Measurements from ENCODE around the gene VASP.
A peak's percentile ranks its signal among the peaks of the same experiment; 100 is the strongest.

The VASP gene

GRCh38 chr19:45473367-45473681, 34.0 kb upstream of the VASP start:
- Histone ChIP-seq H3K4me1 (ENCODE audit: control insufficient read depth in 5 of 5, insufficient read depth in 5 of 5, low read length in 5 of 5) (peaks cover 7 to 50% (median 24%) of the 10 kb centered on the region in 5 donors), H3K36me3 (ENCODE audit: control insufficient read depth in 5 of 5, insufficient read depth in 5 of 5, low read length in 5 of 5) (peaks cover 0 to 42% (median 36%) of the 10 kb centered on the region in 5 donors), H3K9ac (ENCODE audit: low read length in 5 of 5) (no peak overlapping the region), H3K27ac (ENCODE audit: low read depth, low read length) (no peak overlapping the region), H3K4me3 (ENCODE audit: low read depth in 1 of 5, low read length in 5 of 5) (no peak overlapping the region), H3K27me3 (ENCODE audit: control insufficient read depth in 5 of 5, insufficient read depth in 4 of 5, low read length in 5 of 5) (peaks cover 0 to 6% (median 2%) of the 10 kb centered on the region in 5 donors), H3K9me3 (ENCODE audit: control insufficient read depth in 5 of 5, low read length in 5 of 5) (no peaks in the 10 kb centered on the region)

DNA sequence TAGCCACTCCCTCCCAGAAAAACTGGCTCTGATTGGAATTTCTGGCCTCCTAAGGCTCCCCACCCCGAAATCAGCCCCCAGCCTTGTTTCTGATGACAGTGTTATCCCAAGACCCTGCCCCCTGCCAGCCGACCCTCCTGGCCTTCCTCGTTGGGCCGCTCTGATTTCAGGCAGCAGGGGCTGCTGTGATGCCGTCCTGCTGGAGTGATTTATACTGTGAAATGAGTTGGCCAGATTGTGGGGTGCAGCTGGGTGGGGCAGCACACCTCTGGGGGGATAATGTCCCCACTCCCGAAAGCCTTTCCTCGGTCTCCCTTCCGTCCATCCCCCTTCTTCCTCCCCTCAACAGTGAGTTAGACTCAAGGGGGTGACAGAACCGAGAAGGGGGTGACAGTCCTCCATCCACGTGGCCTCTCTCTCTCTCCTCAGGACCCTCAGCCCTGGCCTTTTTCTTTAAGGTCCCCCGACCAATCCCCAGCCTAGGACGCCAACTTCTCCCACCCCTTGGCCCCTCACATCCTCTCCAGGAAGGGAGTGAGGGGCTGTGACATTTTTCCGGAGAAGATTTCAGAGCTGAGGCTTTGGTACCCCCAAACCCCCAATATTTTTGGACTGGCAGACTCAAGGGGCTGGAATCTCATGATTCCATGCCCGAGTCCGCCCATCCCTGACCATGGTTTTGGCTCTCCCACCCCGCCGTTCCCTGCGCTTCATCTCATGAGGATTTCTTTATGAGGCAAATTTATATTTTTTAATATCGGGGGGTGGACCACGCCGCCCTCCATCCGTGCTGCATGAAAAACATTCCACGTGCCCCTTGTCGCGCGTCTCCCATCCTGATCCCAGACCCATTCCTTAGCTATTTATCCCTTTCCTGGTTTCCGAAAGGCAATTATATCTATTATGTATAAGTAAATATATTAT, 33.3 kb upstream of the VASP start:
- peaks cover 7 to 51% (median 25%) of the 10 kb centered on the region in 5 donors for H3K4me1 ChIP-seq (ENCODE audit: control insufficient read depth in 5 of 5, insufficient read depth in 5 of 5, low read length in 5 of 5)
- H3K9ac ChIP-seq (ENCODE audit: low read length in 5 of 5), result no peak overlapping the region
- H3K9me3 ChIP-seq (ENCODE audit: control insufficient read depth in 5 of 5, low read length in 5 of 5), result no peaks in the 10 kb centered on the region
- no peak overlapping the region for H3K27ac ChIP-seq (ENCODE audit: low read depth, low read length)
- H3K27me3 ChIP-seq (ENCODE audit: control insufficient read depth in 5 of 5, insufficient read depth in 4 of 5, low read length in 5 of 5), result peaks cover 0 to 6% (median 2%) of the 10 kb centered on the region in 5 donors
- peak overlapping the region in 1 of 5 donors; percentile 13 for H3K4me3 ChIP-seq (ENCODE audit: low read depth in 1 of 5, low read length in 5 of 5)
- H3K36me3 ChIP-seq (ENCODE audit: control insufficient read depth in 5 of 5, insufficient read depth in 5 of 5, low read length in 5 of 5), result peaks cover 0 to 42% (median 36%) of the 10 kb centered on the region in 5 donors

- H3K4me1 ChIP-seq (ENCODE audit: control insufficient read depth in 5 of 5, insufficient read depth in 5 of 5, low read length in 5 of 5), result peaks cover 6 to 42% (median 24%) of the 10 kb centered on the region in 5 donors
Measured at GRCh38 chr19:45474606-45475521, 32.4 kb upstream of the VASP start.

GRCh38 chr19:45475537-45476291, 31.6 kb upstream of the VASP start:
- Histone ChIP-seq H3K36me3 (ENCODE audit: control insufficient read depth in 5 of 5, insufficient read depth in 5 of 5, low read length in 5 of 5) (peaks cover 0 to 27% (median 23%) of the 10 kb centered on the region in 5 donors), H3K9me3 (ENCODE audit: control insufficient read depth in 5 of 5, low read length in 5 of 5) (no peaks in the 10 kb centered on the region), H3K4me1 (ENCODE audit: control insufficient read depth in 5 of 5, insufficient read depth in 5 of 5, low read length in 5 of 5) (peaks cover 3 to 33% (median 16%) of the 10 kb centered on the region in 5 donors), H3K4me3 (ENCODE audit: low read depth in 1 of 5, low read length in 5 of 5) (no peak overlapping the region), H3K27ac (ENCODE audit: low read depth, low read length) (no peak overlapping the region), H3K9ac (ENCODE audit: low read length in 5 of 5) (no peak overlapping the region), H3K27me3 (ENCODE audit: control insufficient read depth in 5 of 5, insufficient read depth in 4 of 5, low read length in 5 of 5) (peaks cover 0 to 5% (median 2%) of the 10 kb centered on the region in 5 donors)

More at GRCh38 chr19:45474606-45475521, 32.4 kb upstream of the VASP start:
- Histone ChIP-seq H3K27me3 (ENCODE audit: control insufficient read depth in 5 of 5, insufficient read depth in 4 of 5, low read length in 5 of 5) (peaks cover 0 to 6% (median 2%) of the 10 kb centered on the region in 5 donors), H3K9me3 (ENCODE audit: control insufficient read depth in 5 of 5, low read length in 5 of 5) (no peaks in the 10 kb centered on the region), H3K4me3 (ENCODE audit: low read depth in 1 of 5, low read length in 5 of 5) (no peak overlapping the region), H3K27ac (ENCODE audit: low read depth, low read length) (no peak overlapping the region), H3K36me3 (ENCODE audit: control insufficient read depth in 5 of 5, insufficient read depth in 5 of 5, low read length in 5 of 5) (peaks cover 0 to 35% (median 32%) of the 10 kb centered on the region in 5 donors), H3K9ac (ENCODE audit: low read length in 5 of 5) (no peak overlapping the region)

- H3K9me3 ChIP-seq (ENCODE audit: control insufficient read depth in 5 of 5, low read length in 5 of 5), result no peaks in the 10 kb centered on the region
- H3K27me3 ChIP-seq (ENCODE audit: control insufficient read depth in 5 of 5, insufficient read depth in 4 of 5, low read length in 5 of 5), result peaks cover 0 to 4% (median 2%) of the 10 kb centered on the region in 5 donors
- H3K36me3 ChIP-seq (ENCODE audit: control insufficient read depth in 5 of 5, insufficient read depth in 5 of 5, low read length in 5 of 5), result peaks cover 0 to 21% (median 17%) of the 10 kb centered on the region in 5 donors
- H3K4me3 ChIP-seq (ENCODE audit: low read depth in 1 of 5, low read length in 5 of 5), result no peak overlapping the region
- peaks cover 1 to 27% (median 12%) of the 10 kb centered on the region in 5 donors for H3K4me1 ChIP-seq (ENCODE audit: control insufficient read depth in 5 of 5, insufficient read depth in 5 of 5, low read length in 5 of 5)
- H3K27ac ChIP-seq (ENCODE audit: low read depth, low read length), result no peak overlapping the region
- H3K9ac ChIP-seq (ENCODE audit: low read length in 5 of 5), result no peak overlapping the region
Measured at GRCh38 chr19:45476304-45476703, 31.0 kb upstream of the VASP start.

DNA sequence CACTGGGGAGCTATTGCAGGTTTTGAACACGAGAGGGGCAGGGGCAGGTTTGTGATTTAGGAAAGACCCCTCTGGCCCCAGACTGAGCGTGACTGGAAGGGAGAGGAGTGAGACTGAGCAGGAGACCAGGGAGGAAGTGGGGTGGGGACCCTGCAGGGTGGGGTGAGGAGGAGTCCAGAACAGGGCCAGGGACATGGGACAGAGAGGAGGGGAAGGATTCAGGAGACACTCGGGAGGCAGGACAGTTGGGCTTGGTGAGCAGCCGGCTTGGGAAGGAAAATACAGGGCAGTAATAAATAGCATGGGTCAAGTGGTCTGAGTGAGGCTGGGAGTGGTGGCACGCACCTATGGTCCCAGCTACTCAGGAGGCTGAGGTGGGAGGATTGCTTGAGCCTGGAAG, 30.1 kb upstream of the VASP start:
- Histone ChIP-seq H3K9ac (ENCODE audit: low read length in 5 of 5) (no peak overlapping the region), H3K27me3 (ENCODE audit: control insufficient read depth in 5 of 5, insufficient read depth in 4 of 5, low read length in 5 of 5) (peaks cover 0 to 4% (median 0%) of the 10 kb centered on the region in 5 donors), H3K9me3 (ENCODE audit: control insufficient read depth in 5 of 5, low read length in 5 of 5) (no peaks in the 10 kb centered on the region), H3K4me3 (ENCODE audit: low read depth in 1 of 5, low read length in 5 of 5) (no peak overlapping the region), H3K27ac (ENCODE audit: low read depth, low read length) (no peak overlapping the region), H3K36me3 (ENCODE audit: control insufficient read depth in 5 of 5, insufficient read depth in 5 of 5, low read length in 5 of 5) (peaks cover 0 to 12% (median 8%) of the 10 kb centered on the region in 5 donors), H3K4me1 (ENCODE audit: control insufficient read depth in 5 of 5, insufficient read depth in 5 of 5, low read length in 5 of 5) (peaks cover 1 to 20% (median 11%) of the 10 kb centered on the region in 5 donors)

DNA sequence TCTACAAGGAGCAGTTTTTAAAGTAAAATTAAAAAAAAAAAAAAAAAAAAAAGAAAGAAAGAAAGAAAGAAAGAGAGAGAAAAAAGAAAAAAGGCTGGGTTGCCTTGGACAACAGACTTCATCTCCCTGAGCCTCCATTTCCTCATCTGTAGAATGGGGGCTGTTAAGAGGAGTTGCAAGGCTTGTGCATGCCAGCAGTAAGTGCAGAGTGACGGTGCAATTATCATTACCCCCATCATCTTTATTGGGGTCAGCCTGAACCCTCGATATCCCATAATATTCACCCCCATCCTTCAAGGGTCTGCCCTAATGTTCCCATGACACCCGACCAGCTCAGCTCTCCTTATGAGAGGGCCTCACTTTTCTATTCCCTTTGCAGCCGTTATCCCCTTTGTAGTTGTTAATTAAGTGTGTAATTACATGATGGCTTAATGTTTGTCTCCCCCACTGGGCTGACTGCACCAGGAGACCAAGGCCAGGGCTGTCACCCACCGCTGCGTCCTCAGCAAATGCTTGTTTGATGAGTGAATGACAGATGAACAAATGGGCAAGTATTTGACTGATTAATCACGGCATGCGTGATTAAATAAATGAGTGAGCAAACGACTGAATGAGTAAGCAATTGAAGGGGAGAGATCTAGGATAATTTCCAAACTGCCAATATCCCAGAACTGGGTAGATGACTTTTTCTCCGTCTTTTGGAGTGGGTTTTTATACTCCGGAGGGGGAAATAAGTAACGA, 29.4 kb upstream of the VASP start:
- Histone ChIP-seq H3K27me3 (ENCODE audit: control insufficient read depth in 5 of 5, insufficient read depth in 4 of 5, low read length in 5 of 5) (peaks cover 0 to 4% (median 0%) of the 10 kb centered on the region in 5 donors), H3K4me3 (ENCODE audit: low read depth in 1 of 5, low read length in 5 of 5) (peak overlapping the region; percentile 63 to 87 (median 68)), H3K27ac (ENCODE audit: low read depth, low read length) (peak overlapping the region; percentile 99), H3K36me3 (ENCODE audit: control insufficient read depth in 5 of 5, insufficient read depth in 5 of 5, low read length in 5 of 5) (peaks cover 0 to 5% (median 1%) of the 10 kb centered on the region in 5 donors), H3K9ac (ENCODE audit: low read length in 5 of 5) (peak overlapping the region in 4 of 5 donors; percentile 67 to 98 (median 92)), H3K9me3 (ENCODE audit: control insufficient read depth in 5 of 5, low read length in 5 of 5) (no peaks in the 10 kb centered on the region), H3K4me1 (ENCODE audit: control insufficient read depth in 5 of 5, insufficient read depth in 5 of 5, low read length in 5 of 5) (peaks cover 1 to 14% (median 9%) of the 10 kb centered on the region in 5 donors)

- Histone ChIP-seq H3K9me3 (ENCODE audit: control insufficient read depth in 5 of 5, low read length in 5 of 5) (no peaks in the 10 kb centered on the region), H3K36me3 (ENCODE audit: control insufficient read depth in 5 of 5, insufficient read depth in 5 of 5, low read length in 5 of 5) (peaks cover 0 to 3% (median 0%) of the 10 kb centered on the region in 5 donors), H3K4me3 (ENCODE audit: low read depth in 1 of 5, low read length in 5 of 5) (peak overlapping the region; percentile 63 to 87 (median 68)), H3K9ac (ENCODE audit: low read length in 5 of 5) (peak overlapping the region; percentile 67 to 98 (median 87)), H3K4me1 (ENCODE audit: control insufficient read depth in 5 of 5, insufficient read depth in 5 of 5, low read length in 5 of 5) (peaks cover 1 to 14% (median 9%) of the 10 kb centered on the region in 5 donors), H3K27me3 (ENCODE audit: control insufficient read depth in 5 of 5, insufficient read depth in 4 of 5, low read length in 5 of 5) (peaks cover 0 to 3% (median 0%) of the 10 kb centered on the region in 5 donors), H3K27ac (ENCODE audit: low read depth, low read length) (peak overlapping the region; percentile 99)
Measured at GRCh38 chr19:45478454-45479238, 28.6 kb upstream of the VASP start.

Data from subcutaneous abdominal adipose tissue (tissue), 5 donors.